ENCODE measurements around the gene SPDEF. TPM values are rescaled to one million over a fixed set of nuclear protein-coding genes. Genes with fewer than 3 reads are reported as not detected.

Gene SPDEF
- total RNA-seq, 2 experiments from 2014 or later: 0.34 to 0.54 TPM

GRCh38 chr6:34526241-34526972, 29.7 kb downstream of the SPDEF start:
- peaks cover 8% of the 10 kb centered on the region; the same call in 1 of the 2 replicates for H4K20me1 ChIP-seq (ENCODE audit: insufficient read depth, low read length)
- BruUV-seq (replicated peaks): no TSS peak
- peaks cover 33% of the 10 kb centered on the region; the same call in 1 of the 2 replicates for H3K36me3 ChIP-seq (ENCODE audit: insufficient read depth, low read length)
- no peaks in the 10 kb centered on the region for H3K79me2 ChIP-seq (ENCODE audit: insufficient read depth, low read depth, low read length)
- DNase-seq (ENCODE audit: low spot score): no peak
- H3K9me3 ChIP-seq (ENCODE audit: low read length): no peaks in the 10 kb centered on the region
- no peak overlapping the region for H2AFZ ChIP-seq (ENCODE audit: low read length)
- H3K4me2 ChIP-seq (ENCODE audit: low read length): peak overlapping the region; percentile 43
- H3K27ac ChIP-seq (ENCODE audit: low read depth, low read length, poor library complexity, severe bottlenecking): no peak overlapping the region
- ChIA-PET POLR2A (no interaction called here), CTCF (ENCODE audit: unreplicated experiment) (no interaction called here)
- intact Hi-C loops (cut with micrococcal nuclease; ENCODE audit: unreplicated experiment): loop anchor here (2.0 kb wide), 2 partner anchors 66 to 82 kb away; no protein-coding TSS in a partner anchor
- H3K9me2 ChIP-seq (ENCODE audit: insufficient read depth, low read length): no peaks in the 10 kb centered on the region
- TF ChIP-seq, protein P1, sequence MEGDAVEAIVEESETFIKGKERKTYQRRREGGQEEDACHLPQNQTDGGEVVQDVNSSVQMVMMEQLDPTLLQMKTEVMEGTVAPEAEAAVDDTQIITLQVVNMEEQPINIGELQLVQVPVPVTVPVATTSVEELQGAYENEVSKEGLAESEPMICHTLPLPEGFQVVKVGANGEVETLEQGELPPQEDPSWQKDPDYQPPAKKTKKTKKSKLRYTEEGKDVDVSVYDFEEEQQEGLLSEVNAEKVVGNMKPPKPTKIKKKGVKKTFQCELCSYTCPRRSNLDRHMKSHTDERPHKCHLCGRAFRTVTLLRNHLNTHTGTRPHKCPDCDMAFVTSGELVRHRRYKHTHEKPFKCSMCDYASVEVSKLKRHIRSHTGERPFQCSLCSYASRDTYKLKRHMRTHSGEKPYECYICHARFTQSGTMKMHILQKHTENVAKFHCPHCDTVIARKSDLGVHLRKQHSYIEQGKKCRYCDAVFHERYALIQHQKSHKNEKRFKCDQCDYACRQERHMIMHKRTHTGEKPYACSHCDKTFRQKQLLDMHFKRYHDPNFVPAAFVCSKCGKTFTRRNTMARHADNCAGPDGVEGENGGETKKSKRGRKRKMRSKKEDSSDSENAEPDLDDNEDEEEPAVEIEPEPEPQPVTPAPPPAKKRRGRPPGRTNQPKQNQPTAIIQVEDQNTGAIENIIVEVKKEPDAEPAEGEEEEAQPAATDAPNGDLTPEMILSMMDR (conservative IDR thresholded peaks at IDR 0.05; ENCODE audit: low read length): no peak
- no peak for TF ChIP-seq EZH2phosphoT487 (IDR thresholded peaks at IDR 0.05; ENCODE audit: borderline replicate concordance, low read depth, low read length)
- peaks cover 15% of the 10 kb centered on the region for H3K4me1 ChIP-seq (ENCODE audit: insufficient read depth, low read length, poor library complexity, severe bottlenecking)
- peak overlapping the region; percentile 16 for H3K4me3 ChIP-seq (ENCODE audit: low read depth, low read length, poor library complexity, severe bottlenecking)

DNA sequence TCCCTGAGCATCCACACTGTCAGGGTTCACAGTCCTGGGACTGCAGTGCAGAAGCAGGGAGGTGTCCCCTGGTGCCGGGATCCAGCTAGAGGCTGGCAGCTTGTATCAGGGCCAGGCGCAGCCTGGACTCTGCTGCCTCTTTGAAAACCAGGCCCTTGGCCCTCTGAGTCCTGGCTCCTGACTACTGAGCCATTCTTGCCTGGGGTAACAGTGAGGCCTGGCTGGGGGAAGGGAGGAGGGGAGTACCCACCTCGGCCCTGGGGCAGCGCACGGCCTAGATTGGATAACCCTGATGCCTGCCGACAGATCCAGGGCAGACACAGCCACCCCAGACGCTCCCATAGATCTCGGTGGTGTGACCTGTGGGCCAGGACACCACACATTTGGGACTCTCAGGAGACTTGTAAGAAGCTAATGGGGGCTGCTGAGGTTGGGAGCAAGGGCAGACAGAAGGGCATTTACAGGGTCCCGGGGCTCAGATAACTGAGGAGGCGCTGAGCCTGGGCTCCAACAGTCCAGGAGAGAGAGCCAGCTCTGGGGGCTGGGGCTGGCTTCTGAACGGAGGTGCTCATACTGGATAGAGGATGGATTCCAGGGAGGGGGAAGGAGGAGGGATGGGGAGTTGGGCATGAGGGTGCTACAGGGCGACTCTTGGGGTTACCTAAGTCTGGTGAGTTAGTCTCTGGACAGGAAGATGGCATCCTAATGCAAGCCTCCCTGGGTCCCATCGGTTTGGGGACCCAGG, 30.5 kb downstream of the SPDEF start:
- Histone ChIP-seq H3K27ac (ENCODE audit: low read depth, low read length, poor library complexity, severe bottlenecking) (no peak overlapping the region), H3K9me3 (ENCODE audit: low read length) (no peaks in the 10 kb centered on the region), H4K20me1 (ENCODE audit: insufficient read depth, low read length) (peaks cover 8% of the 10 kb centered on the region; the same call in 1 of the 2 replicates), H3K4me2 (ENCODE audit: low read length) (no peak overlapping the region), H3K4me3 (ENCODE audit: low read depth, low read length, poor library complexity, severe bottlenecking) (no peak overlapping the region), H3K9me2 (ENCODE audit: insufficient read depth, low read length) (no peaks in the 10 kb centered on the region), H3K4me1 (ENCODE audit: insufficient read depth, low read length, poor library complexity, severe bottlenecking) (peaks cover 15% of the 10 kb centered on the region), H3K79me2 (ENCODE audit: insufficient read depth, low read depth, low read length) (no peaks in the 10 kb centered on the region), H2AFZ (ENCODE audit: low read length) (no peak overlapping the region), H3K36me3 (ENCODE audit: insufficient read depth, low read length) (peaks cover 25% of the 10 kb centered on the region; the same call in 1 of the 2 replicates)
- DNase-seq (ENCODE audit: low spot score): no peak
- CTCF ChIA-PET (ENCODE audit: unreplicated experiment): no interaction called here
- POLR2A ChIA-PET: no interaction called here
- TF ChIP-seq, protein P1 (conservative IDR thresholded peaks at IDR 0.05; ENCODE audit: low read length): no peak
- TF ChIP-seq EZH2phosphoT487 (IDR thresholded peaks at IDR 0.05; ENCODE audit: borderline replicate concordance, low read depth, low read length): no peak
- intact Hi-C loops (cut with micrococcal nuclease; ENCODE audit: unreplicated experiment): loop anchor here (2.0 kb wide), 2 partner anchors 65 to 83 kb away; no protein-coding TSS in a partner anchor
- BruUV-seq (replicated peaks): no TSS peak
